Measurements from ENCODE around the gene ANAPC1.
A peak's percentile ranks its signal among the peaks of the same experiment; 100 is the strongest.
"Not testable (repeated sequence)": the region's sequence is repeated elsewhere in the genome, so short reads cannot be mapped to it uniquely, and the experiment has no call there.

ANAPC1 gene

DNA sequence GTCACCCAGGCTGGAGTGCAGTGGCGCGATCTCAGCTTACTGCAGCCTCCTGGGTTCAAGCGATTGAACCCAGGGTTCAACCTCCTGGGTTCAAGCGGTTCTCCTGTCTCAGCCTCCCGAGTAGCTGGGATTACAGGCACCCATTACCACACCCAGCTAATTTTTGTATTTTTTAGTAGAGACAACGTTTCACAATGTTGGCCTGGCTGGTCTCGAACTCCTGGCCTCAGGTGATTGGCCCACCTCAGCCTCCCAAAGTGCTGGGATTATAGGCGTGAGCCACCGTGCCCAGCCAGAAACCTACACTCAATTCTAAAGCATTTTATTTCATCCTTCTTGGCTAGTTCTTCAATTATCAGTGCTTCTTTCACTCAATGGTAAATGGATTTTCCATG is 21.5 kb upstream of the ANAPC1 start:
- not testable (repeated sequence) for DNase-seq (ENCODE audit: low spot score)

DNA sequence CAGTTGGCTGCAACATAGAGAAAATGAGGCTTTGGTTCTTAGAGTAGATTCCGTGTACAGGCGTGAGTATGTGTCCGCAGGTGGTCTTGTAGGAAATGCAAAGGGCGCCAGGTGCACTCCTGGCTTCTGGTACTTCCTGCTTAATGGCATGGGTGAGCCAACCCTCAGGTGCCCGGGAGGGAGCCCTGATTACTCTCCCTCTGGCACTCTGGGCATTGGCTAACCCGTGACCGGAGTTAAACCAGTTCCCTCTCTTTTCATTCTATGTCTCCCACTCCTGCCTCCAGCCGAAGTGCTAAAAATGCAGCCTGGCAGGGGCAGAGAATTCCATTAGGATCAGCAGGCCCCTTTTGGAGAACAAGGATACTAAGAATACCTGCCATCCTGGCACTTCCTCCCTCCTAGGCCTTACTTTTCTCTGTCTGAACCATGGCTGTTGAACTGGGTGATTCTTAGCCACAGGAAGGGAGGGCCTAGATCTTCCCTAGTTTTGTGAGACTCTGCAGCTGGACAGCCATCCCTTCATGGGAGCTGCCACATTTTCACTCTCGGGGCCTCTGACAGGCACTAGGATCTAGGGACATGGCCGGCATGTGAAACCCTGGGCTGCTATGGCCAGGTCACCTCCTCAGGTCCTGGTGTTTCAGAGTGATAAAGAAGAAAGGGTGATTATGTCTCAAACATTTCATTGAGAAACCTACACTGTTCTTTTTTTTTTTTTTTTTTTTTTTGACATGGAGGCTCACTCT is 20.9 kb upstream of the ANAPC1 start:
- no peak for DNase-seq (ENCODE audit: low spot score)

GRCh38 chr2:111903930-111904439 is 20.0 kb upstream of the ANAPC1 start:
- DNase-seq (ENCODE audit: low spot score): no peak

DNA sequence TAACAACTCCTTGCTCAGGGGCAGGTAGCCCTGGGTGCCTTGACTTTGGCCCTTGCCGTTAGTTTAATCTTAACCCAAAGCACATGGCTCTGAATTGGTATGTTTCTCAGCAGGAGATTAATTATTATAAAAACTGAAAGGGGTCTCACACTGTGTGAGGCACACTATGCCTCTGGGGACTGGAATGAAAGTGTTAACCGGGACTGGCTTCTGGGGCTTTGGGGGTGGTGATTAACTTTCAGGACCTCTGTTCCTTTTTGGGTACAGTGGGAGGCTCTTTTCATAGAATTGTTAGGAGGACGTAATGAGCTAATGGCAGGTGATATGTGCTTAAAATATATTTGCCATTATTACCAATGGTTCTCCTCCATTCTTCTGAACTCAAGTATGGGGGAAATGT is 19.5 kb upstream of the ANAPC1 start:
- DNase-seq (ENCODE audit: low spot score): no peak

GRCh38 chr2:111900859-111901258 is 16.9 kb upstream of the ANAPC1 start:
- DNase-seq (ENCODE audit: low spot score): no peak

DNA sequence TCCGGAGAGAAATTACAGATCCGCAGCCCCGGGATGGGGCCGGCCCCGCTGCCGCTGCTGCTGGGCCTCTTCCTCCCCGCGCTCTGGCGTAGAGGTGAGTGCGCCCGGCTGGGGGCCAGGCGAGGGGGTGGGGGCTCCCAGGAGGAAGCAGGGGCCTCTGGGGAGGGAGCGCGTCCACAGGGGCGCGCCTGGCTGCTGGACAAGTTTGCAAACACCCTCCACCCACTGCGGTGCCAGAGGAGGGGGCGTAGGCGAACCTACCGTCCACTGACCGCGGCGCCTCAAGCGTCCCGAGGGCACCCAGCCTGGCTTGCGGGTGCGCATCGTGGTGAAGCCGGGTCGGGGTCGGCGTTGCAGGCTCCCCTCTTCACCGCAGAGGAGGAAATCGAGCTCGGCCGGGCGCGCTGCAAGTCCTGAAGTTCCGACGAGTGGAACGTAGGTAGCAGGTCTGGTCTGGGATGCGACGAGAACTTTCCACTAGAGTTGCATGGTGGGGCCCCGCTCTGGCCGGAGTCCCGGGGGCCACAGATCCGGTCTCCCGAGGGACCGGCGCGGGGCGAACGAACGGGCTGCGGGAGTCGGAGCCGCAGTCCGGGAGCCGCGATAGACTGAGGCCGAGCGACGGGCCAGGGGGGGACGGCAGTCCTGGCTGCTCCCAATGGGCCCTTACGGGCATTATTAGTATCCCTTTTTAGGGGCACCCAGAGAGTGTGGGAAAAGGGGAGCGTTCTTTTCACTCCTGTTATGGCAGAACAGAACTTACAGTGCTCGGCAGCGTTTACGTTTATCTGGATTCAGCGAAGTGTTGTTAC is 14.9 kb upstream of the ANAPC1 start:
- no peak for DNase-seq (ENCODE audit: low spot score)

DNA sequence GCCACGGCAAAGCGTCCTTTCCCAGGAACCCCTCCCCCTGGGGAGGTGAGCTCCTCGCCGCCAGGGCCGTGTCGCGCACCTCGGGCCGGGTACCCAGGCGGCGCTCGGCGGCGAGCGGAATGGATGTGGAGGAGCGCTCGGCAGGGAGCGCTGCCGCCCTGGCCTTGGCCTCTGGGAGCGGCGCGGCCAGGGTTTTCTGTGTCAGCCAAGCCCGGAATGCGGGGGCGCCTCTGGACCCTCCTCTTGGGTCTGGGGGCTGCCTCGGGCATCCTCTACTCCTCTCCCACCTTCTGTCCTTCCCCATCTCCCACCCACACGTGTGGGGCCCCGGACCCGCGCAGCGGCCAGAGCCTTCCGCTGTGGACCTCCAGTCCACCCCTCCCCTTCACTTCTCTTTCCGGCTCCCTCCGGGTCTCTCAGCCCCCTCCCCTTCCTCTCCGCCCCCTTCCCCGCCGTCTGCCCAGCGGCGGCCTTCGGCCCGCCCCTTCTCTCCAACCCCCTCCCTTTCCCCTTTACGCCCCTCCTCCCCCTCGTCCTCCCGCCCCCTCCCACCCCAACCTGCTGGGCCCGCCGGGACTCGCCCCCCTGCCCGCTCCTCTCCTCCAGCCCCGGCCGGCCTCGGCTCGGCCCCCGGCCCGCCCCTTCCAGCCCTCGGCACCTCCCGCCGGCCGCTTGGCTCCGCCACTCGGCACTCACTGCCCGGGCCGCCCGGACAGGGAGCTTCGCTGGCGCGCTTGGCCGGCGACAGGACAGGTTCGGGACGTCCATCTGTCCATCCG is 14.1 kb upstream of the ANAPC1 start, which contains the start of gene MERTK:
MERTK (plus strand) TSS at position 684 of the 779 bp plus-strand sequence. CDS start 129 bp downstream, outside the sequence.
- no peak for DNase-seq (ENCODE audit: low spot score)

DNA sequence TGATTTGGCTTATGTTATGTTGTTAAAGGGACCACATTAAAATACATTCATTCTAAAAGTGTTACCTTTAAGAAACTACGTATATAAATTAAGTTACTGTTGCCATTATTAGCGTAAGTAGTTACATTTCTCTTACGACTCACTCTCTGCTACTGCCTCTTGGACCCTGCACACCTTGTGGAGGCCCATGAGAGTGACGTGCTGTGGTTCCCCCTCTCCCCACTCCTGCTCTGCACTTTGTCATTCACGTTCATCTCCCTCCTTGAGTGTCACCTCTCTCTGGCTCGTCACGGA is 13.6 kb upstream of the ANAPC1 start:
- no peak for DNase-seq (ENCODE audit: low spot score)

- DNase-seq (ENCODE audit: low spot score): no peak
These were observed 12.6 kb upstream of the ANAPC1 start for GRCh38 chr2:111896576-111896975.

DNA sequence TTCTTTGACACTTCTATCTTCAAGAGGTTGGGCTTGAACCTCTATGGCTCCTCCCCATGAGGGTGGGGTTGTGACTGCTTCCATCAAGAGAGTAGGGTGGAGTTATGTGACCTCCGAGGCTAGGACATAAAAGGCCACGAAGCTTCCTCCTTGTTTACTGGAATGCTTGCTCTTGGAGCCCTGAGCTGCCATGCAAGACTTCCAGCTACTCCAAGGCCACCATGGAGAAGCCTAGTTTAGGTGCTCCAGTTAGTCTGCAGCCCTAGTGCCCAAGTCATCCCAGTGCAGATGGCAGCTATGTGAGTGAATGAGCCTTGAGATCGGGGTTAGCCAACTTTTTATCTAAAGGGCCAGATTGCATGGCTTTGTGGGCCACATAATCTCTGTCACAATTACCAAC is 12.0 kb upstream of the ANAPC1 start:
- no peak for DNase-seq (ENCODE audit: low spot score)

DNA sequence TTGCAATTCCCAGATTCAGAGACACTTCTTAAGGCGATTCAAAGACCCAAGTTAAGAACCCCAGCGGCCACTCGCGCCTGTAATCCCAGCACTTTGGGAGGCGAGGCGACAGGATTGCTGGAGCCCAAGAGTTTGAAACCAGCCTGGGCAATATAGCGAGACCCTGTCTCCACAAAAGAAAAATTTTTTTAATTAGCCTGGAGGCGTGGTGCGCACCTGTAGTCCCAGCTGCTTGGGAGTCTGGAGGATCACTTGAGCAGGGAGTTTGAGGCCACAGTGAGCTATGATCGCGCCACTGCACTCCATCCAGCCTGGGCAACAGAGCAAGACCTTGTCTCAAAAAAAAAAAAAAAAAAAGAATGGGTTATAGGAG is 585 bp upstream of the ANAPC1 start:
- no peak for DNase-seq (ENCODE audit: low spot score)

DNA sequence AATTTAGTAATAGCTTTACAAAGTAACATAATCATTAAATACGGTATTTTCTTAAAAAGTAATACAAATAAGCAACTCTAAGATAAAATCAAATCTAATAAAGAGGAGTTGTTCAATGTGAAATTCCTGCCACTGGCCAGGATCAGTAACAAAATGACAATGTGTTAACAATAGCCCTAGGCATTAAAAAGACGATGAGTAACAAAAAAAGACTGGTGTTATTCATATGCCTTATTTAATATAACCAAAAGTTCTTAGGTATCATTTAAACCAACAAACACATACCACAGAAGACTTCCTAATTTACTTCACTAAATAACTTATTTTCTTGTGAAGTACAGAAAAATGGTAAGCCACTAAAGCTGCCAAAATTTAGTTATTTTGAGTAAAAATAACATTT is 11.2 kb downstream of the ANAPC1 start:
- not testable (repeated sequence) for DNase-seq (ENCODE audit: low spot score)

DNA sequence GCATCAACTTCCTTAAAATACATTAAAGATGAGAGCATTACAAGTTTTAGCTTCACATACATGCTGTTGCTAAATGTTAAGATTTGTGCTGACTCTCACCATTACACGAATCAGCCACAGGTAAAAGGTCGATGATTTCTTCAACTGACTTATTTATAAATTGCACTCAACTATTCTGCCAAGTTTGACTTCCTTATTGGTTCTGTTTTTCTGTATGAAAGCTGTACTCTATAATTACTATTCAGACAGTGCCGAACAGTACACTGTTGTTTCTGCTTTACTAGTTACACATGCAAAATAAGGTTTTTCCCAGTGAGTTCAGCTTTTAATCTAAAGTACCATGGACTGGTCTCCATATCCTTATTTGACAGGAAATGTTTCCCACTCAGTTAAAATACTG is 18.9 kb downstream of the ANAPC1 start:
- not testable (repeated sequence) for DNase-seq (ENCODE audit: low spot score)

GRCh38 chr2:111860005-111860404 is 24.0 kb downstream of the ANAPC1 start:
- not testable (repeated sequence) for DNase-seq (ENCODE audit: low spot score)

GRCh38 chr2:111852544-111852943 is 31.4 kb downstream of the ANAPC1 start:
- DNase-seq (ENCODE audit: low spot score): not testable (repeated sequence)

DNA sequence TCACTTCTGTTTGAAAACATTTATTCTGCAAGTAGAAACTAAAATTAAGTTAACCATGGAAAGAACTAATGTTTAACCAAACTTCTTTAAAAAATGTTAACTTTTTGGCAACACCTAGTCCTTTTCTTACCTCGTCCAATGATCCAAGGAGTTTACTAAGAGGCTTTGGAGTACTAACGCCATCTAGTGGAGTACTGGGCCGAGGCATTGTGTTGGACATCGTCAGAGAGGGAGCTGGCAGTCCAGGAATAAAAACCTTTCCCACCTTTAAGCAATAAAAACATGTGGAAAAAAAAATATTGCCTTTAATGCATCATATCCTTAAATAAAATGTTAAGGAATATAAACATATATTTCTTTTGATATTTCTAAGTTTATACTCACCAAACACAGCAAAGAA is 33.3 kb downstream of the ANAPC1 start:
- peak; percentile 30 for DNase-seq (ENCODE audit: low spot score)

- not testable (repeated sequence) for DNase-seq (ENCODE audit: low spot score)
These were observed 44.2 kb downstream of the ANAPC1 start for GRCh38 chr2:111839625-111840282.

GRCh38 chr2:111838992-111839391 is 45.0 kb downstream of the ANAPC1 start:
- DNase-seq (ENCODE audit: low spot score): not testable (repeated sequence)

DNA sequence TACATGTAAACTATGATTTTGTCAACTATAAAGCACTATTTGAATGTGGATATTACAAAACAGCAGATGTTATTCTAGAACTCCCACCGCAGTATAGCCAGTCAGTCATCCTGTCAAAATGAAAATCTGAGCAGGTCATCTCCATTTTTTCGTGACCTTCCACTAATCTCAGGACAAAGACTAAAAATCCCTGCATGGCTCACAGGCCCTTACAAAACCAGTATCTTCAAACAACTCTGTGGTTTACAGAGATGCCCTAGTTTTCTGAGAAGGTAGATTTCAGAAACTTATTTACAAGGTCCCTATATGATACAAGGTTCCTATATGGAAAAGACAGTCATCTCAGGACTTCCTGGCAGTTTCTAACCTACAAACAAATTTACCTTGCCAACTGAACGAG is 49.8 kb downstream of the ANAPC1 start:
- not testable (repeated sequence) for DNase-seq (ENCODE audit: low spot score)

- DNase-seq (ENCODE audit: low spot score): not testable (repeated sequence)
These were observed 53.5 kb downstream of the ANAPC1 start for GRCh38 chr2:111830479-111830878.

DNA sequence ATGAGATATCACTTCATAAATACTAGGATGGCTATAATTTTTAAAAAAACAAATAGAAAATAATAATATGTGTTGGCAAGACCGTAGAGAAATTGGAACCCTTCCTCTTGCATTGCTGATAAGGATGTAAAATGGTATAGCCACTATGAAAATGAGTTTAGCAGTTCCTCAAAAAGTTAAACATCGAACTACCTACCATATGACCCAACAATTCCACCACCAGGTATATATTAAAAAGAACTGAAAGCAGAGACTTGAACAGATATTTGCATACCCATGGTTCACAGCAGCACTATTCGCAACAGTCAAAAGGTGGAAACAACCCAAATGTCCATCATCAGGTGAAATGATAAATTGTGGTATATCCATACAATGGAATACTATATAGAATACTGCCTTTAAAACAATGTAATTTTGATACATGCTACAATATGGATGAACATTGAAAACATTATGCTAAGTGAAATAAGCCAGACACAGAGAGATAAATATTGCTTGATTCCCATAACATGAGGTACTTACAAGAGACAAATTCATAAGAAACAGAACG is 55.7 kb downstream of the ANAPC1 start:
- not testable (repeated sequence) for DNase-seq (ENCODE audit: low spot score)
